Heart right ventricle (tissue), 16 donors: ENCODE data around the gene HBM. TPM values are rescaled to one million over a fixed set of nuclear protein-coding genes. Genes with fewer than 3 reads are reported as not detected.

Experiments
- ATAC-seq, 8 donors: fragments of 200-7000 bp; cut with Tn5 transposase; one replicate each; pipeline ENCODE4 v1.9.1; 2020; ENCODE audit warnings: mild to moderate bottlenecking in 8 of 8, moderate library complexity in 8 of 8, moderate number of reproducible peaks in 1 of 8
- DNase-seq, 2 donors: peaks; one replicate each; pipeline ENCODE4 v3.0.0-alpha.2; 2020
- H3K27ac ChIP-seq, 10 donors: fragments of 200-600 bp; sonication (generic) in 2 of 10; one replicate each; pipeline versions ENCODE4 v1.5.0 to v1.8.0; 2020 to 2022; ENCODE audit warnings: mild to moderate bottlenecking in 3 of 10
- H3K27me3 ChIP-seq, 7 donors: fragments of 200-600 bp; one replicate each; pipeline ENCODE4 v1.8.0; 2021 to 2022; ENCODE audit warnings: mild to moderate bottlenecking in 2 of 7
- H3K36me3 ChIP-seq, 9 donors: fragments of 200-600 bp; sonication (generic) in 1 of 9; one replicate each; pipeline versions ENCODE4 v1.5.0 to v1.8.0; 2020 to 2022; ENCODE audit warnings: mild to moderate bottlenecking in 2 of 9
- H3K4me1 ChIP-seq, 9 donors: fragments of 200-600 bp; sonication (generic) in 1 of 9; one replicate each; pipeline versions ENCODE4 v1.5.0 to v1.8.0; 2020 to 2022; ENCODE audit warnings: mild to moderate bottlenecking in 4 of 9
- H3K4me3 ChIP-seq, 10 donors: fragments of 200-600 bp; sonication (generic) in 2 of 10; one replicate each; pipeline versions ENCODE4 v1.5.0 to v1.8.0; 2020 to 2022; ENCODE audit warnings: mild to moderate bottlenecking in 7 of 10, moderate library complexity in 2 of 10
- H3K9me3 ChIP-seq, 11 donors: fragments of 200-600 bp in 10 of 11; sonication (generic) in 2 of 11; one replicate each; pipeline versions ENCODE4 v1.5.0 to v1.8.0; 2013 to 2022; ENCODE audit warnings: mild to moderate bottlenecking in 2 of 11, control low read depth in 1 of 11, moderate library complexity in 1 of 11
- CTCF ChIP-seq, 9 donors: fragments of 200-600 bp; sonication (generic) in 2 of 9; IDR thresholded peaks; one replicate each; pipeline versions ENCODE4 v1.5.0 to v1.8.0; 2021 to 2022; ENCODE audit warnings: antibody characterized with exemption in 9 of 9, mild to moderate bottlenecking in 5 of 9, moderate library complexity in 1 of 9
- WGBS, 2 donors: extraction: QIAGEN DNeasy Blood & Tissue Kit; methylation state at CpG; one replicate each; pipeline ENCODE4 v1.1.7; 2013; ENCODE audit warnings: inconsistent platforms in 1 of 2; 5-methylcytosine and 5-hydroxymethylcytosine counted together
- intact Hi-C, 10 donors: fragments of 100-400 bp; cut with DNase I; formaldehyde crosslinking; loops; one replicate each; pipeline versions ENCODE4 v1.11.1 to v1.14.2; 2022
- polyA plus RNA-seq, 2 donors: library from polyadenylated mRNA; stranded (reverse); fragments of 200-250 nt; gene quantifications; one replicate each; pipeline ENCODE4 v1.2.3, GENCODE V29; 2013
- total RNA-seq, 10 donors: library from RNA; stranded (reverse); fragmentation: NEBNext Ultra II Directional in 3 of 10; extraction: Animal tissue kit (Norgen Biotek cat#: 25700) in 3 of 10; gene quantifications; one replicate each; pipeline versions ENCODE4 v1.2.1 to v1.2.4, GENCODE V29; 2021 to 2023
- donor health status: Arrhythmogenic right ventricular cardiomyopathy.
- donor health status: ischemic (EF 13 %, LVEDD 7.1; RV severe dilation, severe dysfunction).
- donor health status: healthy with polysubstance abuse.
- donor health status: DM: no; HTN: yes; CAD: no.
- donor health status: DM: no; HTN: no; CAD: no.
- donor health status: ischemic (EF 25% LVEDD 6.9; RV normal size, moderate dysfunction).
- donor health status: ischemic (EF 25% LVEDD 5.7; RV mildly dilated, moderate dysfunction).
- donor health status: healthy.
- donor health status: DM: yes; HTN: yes; CAD: no.
- donor health status: Ischemic cardiomyopathy.
- donor health status: ischemic (EF 35%, LVEDD 5.7; RV mildly dilated, moderate dysfunction).
- donor health status: nonischemic (EF 11% LVEDD 7.7; RV severe dilation, severe dysfunction).
- donor health status: DM: yes; HTN: yes; CAD: no.
- donor health status: PGD.
- donor health status: ischemic (EF 29% LVEDD 5.4; RV normal size, mild dysfunction).
- donor health status: nonischemic (EF 23%, LVEDD 6.1; RV moderate dilation, normal function).

HBM gene
- total and polyA plus RNA-seq, 12 donors = 0.56 to 0.61 TPM; not detected in 10

DNA sequence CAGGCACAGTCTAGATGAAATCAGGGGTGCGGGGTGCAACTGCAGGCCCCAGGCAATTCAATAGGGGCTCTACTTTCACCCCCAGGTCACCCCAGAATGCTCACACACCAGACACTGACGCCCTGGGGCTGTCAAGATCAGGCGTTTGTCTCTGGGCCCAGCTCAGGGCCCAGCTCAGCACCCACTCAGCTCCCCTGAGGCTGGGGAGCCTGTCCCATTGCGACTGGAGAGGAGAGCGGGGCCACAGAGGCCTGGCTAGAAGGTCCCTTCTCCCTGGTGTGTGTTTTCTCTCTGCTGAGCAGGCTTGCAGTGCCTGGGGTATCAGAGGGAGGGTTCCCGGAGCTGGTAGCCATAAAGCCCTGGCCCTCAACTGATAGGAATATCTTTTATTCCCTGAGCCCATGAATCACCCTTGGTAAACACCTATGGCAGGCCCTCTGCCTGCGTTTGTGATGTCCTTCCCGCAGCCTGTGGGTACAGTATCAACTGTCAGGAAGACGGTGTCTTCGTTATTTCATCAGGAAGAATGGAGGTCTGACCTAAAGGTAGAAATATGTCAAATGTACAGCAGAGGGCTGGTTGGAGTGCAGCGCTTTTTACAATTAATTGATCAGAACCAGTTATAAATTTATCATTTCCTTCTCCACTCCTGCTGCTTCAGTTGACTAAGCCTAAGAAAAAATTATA is 12.3 kb downstream of the HBM start:
- 58 to 59% methylated on average over 11 of the region's 11 CpGs for WGBS, 2 donors
- Histone ChIP-seq H3K4me3 (no peak overlapping the region), H3K27me3 (peaks cover 22 to 74% (median 60%) of the 10 kb centered on the region in 7 donors), H3K4me1 (peaks cover 12 to 29% (median 17%) of the 10 kb centered on the region in 9 donors), H3K27ac (no peak overlapping the region), H3K9me3 (no peaks in the 10 kb centered on the region), H3K36me3 (no peaks in the 10 kb centered on the region)
- no peak for TF ChIP-seq CTCF (IDR thresholded peaks at IDR 0.05)
- no peak for ATAC-seq
- DNase-seq = no peak
- intact Hi-C loops = loop anchor here in 1 of 10 donors (2.0 kb wide), 1 partner anchor 69 kb away; no protein-coding TSS in a partner anchor

DNA sequence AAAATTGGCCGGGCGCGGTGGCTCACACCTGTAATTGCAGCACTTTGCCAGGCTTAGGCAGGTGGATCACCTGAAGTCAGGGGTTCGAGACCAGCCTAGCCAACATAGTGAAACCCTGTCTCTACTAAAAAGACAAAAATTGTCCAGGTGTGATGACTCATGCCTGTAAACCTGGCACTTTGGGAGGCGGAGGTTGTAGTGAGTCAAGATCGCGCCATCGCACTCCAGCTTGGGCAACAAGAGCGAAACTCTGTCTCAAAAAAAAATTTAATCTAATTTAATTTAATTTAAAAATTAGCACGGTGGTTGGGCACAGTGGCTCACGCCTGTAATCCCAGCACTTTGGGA is 12.9 kb downstream of the HBM start:
- Histone ChIP-seq H3K27me3 (peaks cover 22 to 69% (median 55%) of the 10 kb centered on the region in 7 donors), H3K4me1 (peaks cover 12 to 29% (median 17%) of the 10 kb centered on the region in 9 donors), H3K36me3 (no peaks in the 10 kb centered on the region), H3K4me3 (no peak overlapping the region), H3K27ac (no peak overlapping the region), H3K9me3 (no peaks in the 10 kb centered on the region)
- intact Hi-C loops = loop anchor here in 1 of 10 donors (2.0 kb wide), 1 partner anchor 70 kb away; no protein-coding TSS in a partner anchor
- ATAC-seq (no peak), DNase-seq (no peak)
- no peak for TF ChIP-seq CTCF (IDR thresholded peaks at IDR 0.05)
- WGBS, 2 donors = 83 to 85% methylated on average over 11 of the region's 11 CpGs

DNA sequence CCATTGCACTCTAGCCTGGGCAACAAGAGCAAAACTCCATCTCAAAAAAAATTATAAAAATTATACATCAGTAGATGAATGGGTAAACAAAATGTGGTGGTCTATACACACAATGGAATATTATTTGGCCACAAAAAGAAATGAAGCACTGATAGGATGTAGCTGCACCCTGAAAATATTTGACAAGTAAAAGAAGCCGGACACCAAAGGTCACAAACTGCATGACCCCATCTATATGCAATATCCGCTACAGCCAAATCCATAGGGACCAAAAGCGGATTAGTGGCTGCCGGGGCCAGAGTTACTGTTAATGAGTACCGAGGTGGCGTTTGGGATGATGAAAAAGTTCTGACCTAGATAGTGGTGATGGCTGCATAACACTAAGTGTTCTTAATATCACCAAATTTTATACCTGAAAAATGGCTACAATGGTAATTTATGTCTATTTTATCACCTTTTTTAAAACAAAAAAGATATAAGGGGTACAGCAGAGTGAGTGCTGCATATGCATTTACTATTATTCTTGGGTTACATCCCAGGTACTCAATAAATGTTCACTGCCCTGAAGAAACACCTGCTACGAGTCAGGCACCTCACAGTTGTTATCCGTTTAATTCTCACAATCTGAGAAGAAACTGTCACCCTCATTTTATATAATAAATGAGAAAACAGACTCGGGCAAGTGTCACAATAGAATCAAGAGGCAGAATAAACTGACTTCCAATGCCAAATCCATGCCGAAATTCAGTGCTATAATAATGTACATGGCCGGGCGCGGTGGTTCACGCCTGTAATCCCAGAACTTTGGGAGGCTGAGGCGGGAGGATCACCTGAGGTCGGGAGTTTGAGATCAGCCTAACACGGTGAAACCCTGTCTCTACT is 13.7 kb downstream of the HBM start:
- Histone ChIP-seq H3K4me1 (peaks cover 12 to 29% (median 17%) of the 10 kb centered on the region in 9 donors), H3K36me3 (peaks cover 0 to 2% (median 0%) of the 10 kb centered on the region in 9 donors), H3K9me3 (no peaks in the 10 kb centered on the region), H3K27ac (no peak overlapping the region), H3K27me3 (peaks cover 22 to 65% (median 52%) of the 10 kb centered on the region in 7 donors), H3K4me3 (no peak overlapping the region)
- TF ChIP-seq CTCF (IDR thresholded peaks at IDR 0.05) = no peak
- DNase-seq = no peak
- 72 to 76% methylated on average over 17 of the region's 17 CpGs for WGBS, 2 donors
- no peak for ATAC-seq
- intact Hi-C loops = loop anchor here in 8 of 10 donors (2.0 to 5.0 kb wide), 4 partner anchors 69 to 73 kb away; no protein-coding TSS in a partner anchor

GRCh38 chr16:180101-180675 is 14.4 kb downstream of the HBM start, which contains the start of gene HBQ1:
HBQ1 (plus strand) TSS chr16:180459; CDS start chr16:180487, 28 bp downstream.
- Histone ChIP-seq H3K4me3 (peak within 1 kb of the TSS in 9 of 10 donors; percentile 22 to 47 (median 38)), H3K27me3 (peaks cover 19 to 57% (median 45%) of the 10 kb centered on the region in 7 donors), H3K9me3 (no peaks in the 10 kb centered on the region), H3K36me3 (peaks cover 0 to 9% (median 0%) of the 10 kb centered on the region in 9 donors), H3K27ac (no peak within 1 kb of the TSS), H3K4me1 (peaks cover 12 to 29% (median 17%) of the 10 kb centered on the region in 9 donors)
- ATAC-seq (peak in 2 of 8 donors; percentile 22 to 34), DNase-seq (peak in 1 of 2 donors; percentile 24)
- WGBS, 2 donors = 6 to 9% methylated on average over 41 to 59 of the region's 59 CpGs
- TF ChIP-seq CTCF (IDR thresholded peaks at IDR 0.05) = peak in 6 of 9 donors; percentile 30 to 58 (median 46)
- intact Hi-C loops = loop anchor here in 7 of 10 donors (2.0 to 5.0 kb wide), 3 partner anchors 69 to 73 kb away; no protein-coding TSS in a partner anchor
